Right kidney (tissue), 1 donor: ENCODE data around the gene DYNLRB2.

Experiments used
- DNase-seq: peaks from one replicate; pipeline ENCODE4 v3.0.0-alpha.2; 2016

Gene DYNLRB2

DNA sequence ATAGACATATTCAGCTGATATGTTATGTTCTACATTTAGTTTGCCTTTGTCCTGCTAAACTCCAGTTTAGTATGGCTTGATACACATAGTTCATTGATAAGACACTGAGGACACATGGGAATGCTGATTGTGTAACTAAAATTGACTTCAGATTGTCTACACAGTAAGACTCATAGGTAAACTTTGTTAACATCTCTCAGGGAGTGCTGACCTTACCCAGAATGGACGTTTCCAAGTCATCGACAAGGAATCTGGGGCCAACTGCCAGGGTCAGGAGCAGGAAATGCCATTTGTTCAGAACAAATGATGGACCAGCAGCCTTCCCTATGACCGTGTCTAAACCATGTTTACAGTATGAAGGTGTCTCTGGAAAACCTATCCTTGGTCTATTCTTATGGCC lies 58.7 kb downstream of the DYNLRB2 start:
- no peak for DNase-seq
